A673 (cell line): Measurements from ENCODE around the gene CHD5.

Experiments used
- CTCF ChIP-seq: fragments of 300-800, 200-600 bp; sonication (generic); conservative IDR thresholded peaks from 2 replicates; pipeline ENCODE4 v1.5.1; 2017; ENCODE audit warnings: low read depth, mild to moderate bottlenecking, antibody characterized with exemption, low read length, moderate library complexity, mixed read lengths
- EZH2 ChIP-seq: fragments of 200-600 bp; sonication (generic); IDR thresholded peaks from 2 replicates; pipeline ENCODE4 v1.6.1; 2017; ENCODE audit warnings: borderline replicate concordance, low read depth, mild to moderate bottlenecking, mixed read lengths, antibody characterized with exemption, low read length; ENCODE audit not compliant: poor library complexity, severe bottlenecking

GRCh38 chr1:6183520-6183989 lies 3.4 kb upstream of the CHD5 start:
- TF ChIP-seq CTCF = no peak
- TF ChIP-seq EZH2 = no peak
